SK-N-SH (cell line): ENCODE results near the gene ULK3.

Source experiments
- EP300 ChIP-seq, 2 experiments: IDR thresholded peaks; 2 replicates each; pipeline versions ENCODE4 v1.4.0 to v1.6.1; 2012; ENCODE audit warnings: borderline replicate concordance in 1 of 2, low read depth in 1 of 2, low read length in 1 of 2
- GABPA ChIP-seq: IDR thresholded peaks from 2 replicates; pipeline ENCODE4 v1.4.0; 2012; ENCODE audit warnings: low read depth, mild to moderate bottlenecking
- MXI1 ChIP-seq: IDR thresholded peaks from 2 replicates; pipeline ENCODE4 v1.6.1; 2012; ENCODE audit warnings: mild to moderate bottlenecking, low read depth, low read length, improper control_type of control experiment
- NFIC ChIP-seq: IDR thresholded peaks from 2 replicates; pipeline ENCODE4 v1.4.0; 2012; ENCODE audit warnings: borderline replicate concordance
- NRF1 ChIP-seq: IDR thresholded peaks from 2 replicates; pipeline ENCODE4 v1.6.1; 2012; ENCODE audit warnings: low read depth, mild to moderate bottlenecking, low read length
- RFX5 ChIP-seq: IDR thresholded peaks from 2 replicates; pipeline ENCODE4 v1.6.1; 2012; ENCODE audit warnings: mild to moderate bottlenecking, improper control_type of control experiment, low read length
- TCF12 ChIP-seq: IDR thresholded peaks from 2 replicates; pipeline ENCODE4 v1.4.0; 2012
- TF ChIP-seq, protein P1 (sequence below): fragments of 200-600 bp; sonication (generic); IDR thresholded peaks from 2 replicates; pipeline ENCODE4 v1.6.1; 2017; ENCODE audit warnings: antibody characterized with exemption, mild to moderate bottlenecking, moderate library complexity

DNA sequence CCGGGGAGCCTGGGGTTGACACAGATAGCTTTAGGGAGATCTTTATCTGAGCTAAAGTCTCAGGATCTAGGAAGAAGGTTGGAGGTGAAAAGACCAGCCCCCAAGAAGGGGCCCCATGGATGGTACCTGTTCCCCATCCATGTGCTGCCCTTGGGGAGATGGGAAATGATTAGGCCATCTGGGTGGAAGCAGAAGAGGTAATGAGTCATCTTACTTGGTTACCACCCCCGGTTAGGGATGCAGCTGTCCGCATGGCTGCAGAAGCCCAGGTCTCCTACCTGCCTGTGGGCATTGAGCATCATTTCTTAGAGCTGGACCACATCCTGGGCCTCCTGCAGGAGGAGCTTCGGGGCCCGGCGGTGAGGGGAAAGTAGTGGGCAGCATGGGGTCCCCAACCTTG lies 19.6 kb downstream of the ULK3 start:
- no peak for TF ChIP-seq RFX5
- no peak for TF ChIP-seq GABPA
- no peak for TF ChIP-seq EP300 (IDR thresholded peaks at IDR 0.05; ENCODE audit: borderline replicate concordance in 1 of 2, low read depth in 1 of 2, low read length in 1 of 2)
- TF ChIP-seq, protein P1, sequence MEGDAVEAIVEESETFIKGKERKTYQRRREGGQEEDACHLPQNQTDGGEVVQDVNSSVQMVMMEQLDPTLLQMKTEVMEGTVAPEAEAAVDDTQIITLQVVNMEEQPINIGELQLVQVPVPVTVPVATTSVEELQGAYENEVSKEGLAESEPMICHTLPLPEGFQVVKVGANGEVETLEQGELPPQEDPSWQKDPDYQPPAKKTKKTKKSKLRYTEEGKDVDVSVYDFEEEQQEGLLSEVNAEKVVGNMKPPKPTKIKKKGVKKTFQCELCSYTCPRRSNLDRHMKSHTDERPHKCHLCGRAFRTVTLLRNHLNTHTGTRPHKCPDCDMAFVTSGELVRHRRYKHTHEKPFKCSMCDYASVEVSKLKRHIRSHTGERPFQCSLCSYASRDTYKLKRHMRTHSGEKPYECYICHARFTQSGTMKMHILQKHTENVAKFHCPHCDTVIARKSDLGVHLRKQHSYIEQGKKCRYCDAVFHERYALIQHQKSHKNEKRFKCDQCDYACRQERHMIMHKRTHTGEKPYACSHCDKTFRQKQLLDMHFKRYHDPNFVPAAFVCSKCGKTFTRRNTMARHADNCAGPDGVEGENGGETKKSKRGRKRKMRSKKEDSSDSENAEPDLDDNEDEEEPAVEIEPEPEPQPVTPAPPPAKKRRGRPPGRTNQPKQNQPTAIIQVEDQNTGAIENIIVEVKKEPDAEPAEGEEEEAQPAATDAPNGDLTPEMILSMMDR = no peak
- no peak for TF ChIP-seq NFIC
- no peak for TF ChIP-seq MXI1
- no peak for TF ChIP-seq NRF1
- no peak for TF ChIP-seq TCF12
